Liver (tissue), 9 donors: ENCODE measurements around the gene EEF2K. TPM values are rescaled to one million over a fixed set of nuclear protein-coding genes. Genes with fewer than 3 reads are reported as not detected.
A peak's percentile ranks its signal among the peaks of the same experiment; 100 is the strongest.

Experiments
- DNase-seq: peaks from one replicate; pipeline ENCODE4 v3.0.0-alpha.2; 2017; ENCODE audit warnings: low spot score
- H3K27ac ChIP-seq, 2 donors: one replicate each; pipeline ENCODE4 v1.7.0; 2013; ENCODE audit warnings: inconsistent platforms in 2 of 2, low read length in 2 of 2, control low read depth in 1 of 2, low read depth in 1 of 2, mild to moderate bottlenecking in 1 of 2
- H3K27me3 ChIP-seq, 4 donors: one replicate each; pipeline versions ENCODE4 v1.6.1 to v1.7.0; 2013; ENCODE audit warnings: low read length in 3 of 4, inconsistent platforms in 1 of 4, mild to moderate bottlenecking in 1 of 4, moderate library complexity in 1 of 4; ENCODE audit not compliant: control insufficient read depth in 4 of 4, insufficient read depth in 4 of 4
- H3K36me3 ChIP-seq, 4 donors: one replicate each; pipeline versions ENCODE4 v1.6.1 to v1.7.0; 2013; ENCODE audit warnings: low read length in 3 of 4, mild to moderate bottlenecking in 3 of 4, low read depth in 1 of 4, moderate library complexity in 1 of 4; ENCODE audit not compliant: control insufficient read depth in 4 of 4, insufficient read depth in 3 of 4
- H3K4me1 ChIP-seq, 4 donors: one replicate each; pipeline versions ENCODE4 v1.6.1 to v1.7.0; 2013; ENCODE audit warnings: low read length in 3 of 4, mild to moderate bottlenecking in 3 of 4, moderate library complexity in 1 of 4; ENCODE audit not compliant: control insufficient read depth in 4 of 4, insufficient read depth in 4 of 4
- H3K4me3 ChIP-seq, 3 donors: one replicate each; pipeline versions ENCODE4 v1.6.1 to v1.7.0; 2013; ENCODE audit warnings: low read length in 3 of 3, control low read depth in 1 of 3, low read depth in 1 of 3, mild to moderate bottlenecking in 1 of 3
- H3K9ac ChIP-seq, 2 donors: one replicate each; pipeline ENCODE4 v1.7.0; 2013; ENCODE audit warnings: low read length in 2 of 2, mild to moderate bottlenecking in 2 of 2, moderate library complexity in 2 of 2, control low read depth in 1 of 2, low read depth in 1 of 2
- H3K9me3 ChIP-seq, 4 donors: one replicate each; pipeline versions ENCODE4 v1.6.1 to v1.7.0; 2013; ENCODE audit warnings: low read length in 3 of 4; ENCODE audit not compliant: control insufficient read depth in 4 of 4
- ATF3 ChIP-seq: IDR thresholded peaks from 2 replicates; pipeline ENCODE4 v1.6.1; 2016; ENCODE audit warnings: antibody characterized with exemption
- CTCF ChIP-seq: fragments of 150-350 bp; IDR thresholded peaks from 2 replicates; pipeline ENCODE4 v1.5.1; 2017; ENCODE audit warnings: improper control_type of control experiment, low read depth, low read length; ENCODE audit not compliant: missing input control
- EGR1 ChIP-seq, 2 donors: IDR thresholded peaks; 2 replicates each; pipeline ENCODE4 v1.6.1; 2016 to 2018; ENCODE audit warnings: antibody characterized with exemption in 2 of 2, low read depth in 2 of 2
- FOXA1 ChIP-seq: IDR thresholded peaks from 2 replicates; pipeline ENCODE4 v1.6.1; 2016; ENCODE audit warnings: antibody characterized with exemption
- GABPA ChIP-seq, 2 donors: IDR thresholded peaks in 1 of 2; conservative IDR thresholded peaks in 1 of 2; 2 replicates each; pipeline ENCODE4 v1.6.1; 2016; ENCODE audit warnings: antibody characterized with exemption in 2 of 2, mild to moderate bottlenecking in 1 of 2, moderate library complexity in 1 of 2
- HNF4A ChIP-seq, 2 donors: conservative IDR thresholded peaks; 2 replicates each; pipeline ENCODE4 v1.6.1; 2016; ENCODE audit warnings: antibody characterized with exemption in 2 of 2, mild to moderate bottlenecking in 2 of 2
- HNF4G ChIP-seq: IDR thresholded peaks from 2 replicates; pipeline ENCODE4 v1.6.1; 2016; ENCODE audit warnings: antibody characterized with exemption
- JUND ChIP-seq, 2 donors: IDR thresholded peaks; 2 replicates each; pipeline ENCODE4 v1.6.1; 2016; ENCODE audit warnings: antibody characterized with exemption in 2 of 2
- MAX ChIP-seq: IDR thresholded peaks from 2 replicates; pipeline ENCODE4 v1.6.1; 2016; ENCODE audit warnings: antibody characterized with exemption
- NR2F2 ChIP-seq: IDR thresholded peaks from 2 replicates; pipeline ENCODE4 v1.6.1; 2016; ENCODE audit warnings: antibody characterized with exemption
- RAD21 ChIP-seq, 2 donors: IDR thresholded peaks; 2 replicates each; pipeline ENCODE4 v1.6.1; 2016; ENCODE audit warnings: antibody characterized with exemption in 2 of 2, mild to moderate bottlenecking in 2 of 2
- REST ChIP-seq: IDR thresholded peaks from 2 replicates; pipeline ENCODE4 v1.6.1; 2016; ENCODE audit warnings: antibody characterized with exemption, mild to moderate bottlenecking
- RXRA ChIP-seq, 2 donors: IDR thresholded peaks; 2 replicates each; pipeline ENCODE4 v1.6.1; 2017 to 2018; ENCODE audit warnings: antibody characterized with exemption in 2 of 2, mild to moderate bottlenecking in 1 of 2
- SP1 ChIP-seq: IDR thresholded peaks from 2 replicates; pipeline ENCODE4 v1.6.1; 2018; ENCODE audit warnings: antibody characterized with exemption, mild to moderate bottlenecking
- TAF1 ChIP-seq: conservative IDR thresholded peaks from 2 replicates; pipeline ENCODE4 v1.6.1; 2016; ENCODE audit warnings: antibody characterized with exemption, mild to moderate bottlenecking
- YY1 ChIP-seq: IDR thresholded peaks from 2 replicates; pipeline ENCODE4 v1.6.1; 2016; ENCODE audit warnings: antibody characterized with exemption, mild to moderate bottlenecking
- ZBTB33 ChIP-seq: IDR thresholded peaks from 2 replicates; pipeline ENCODE4 v1.6.1; 2016; ENCODE audit warnings: antibody characterized with exemption
- WGBS: extraction: QIAGEN DNeasy Blood & Tissue Kit; methylation state at CpG from one replicate; pipeline ENCODE4 v1.1.7; 2013; 5-methylcytosine and 5-hydroxymethylcytosine counted together
- polyA plus RNA-seq, 2 donors: library from polyadenylated mRNA; stranded (reverse) in 1 of 2; unstranded in 1 of 2; fragments of 200-250 nt in 1 of 2; fragments of >200 nt in 1 of 2; fragmentation: Nextera tagmentation in 1 of 2; extraction: Ambion mirVana in 1 of 2; gene quantifications; one replicate each; pipeline versions ENCODE4 v1.2.1 to v1.2.3, GENCODE V29; 2013 to 2015
- total RNA-seq, 2 donors: library from RNA; depleted of rRNA; stranded (reverse); fragments of >200 nt; gene quantifications; one replicate each; pipeline ENCODE4 v1.2.3, GENCODE V29; 2014
- donor health status: healthy.
- donor health status: healthy.
- donor health status: healthy.
- donor health status: healthy.
- donor health status: healthy.

The EEF2K gene
- total and polyA plus RNA-seq, 4 donors: 3.2 to 14.3 (median 8.0) TPM

GRCh38 chr16:22162656-22163009 lies 43.4 kb upstream of the EEF2K start:
- peak overlapping the region in 1 of 3 donors; percentile 12 for H3K4me3 ChIP-seq

GRCh38 chr16:22163806-22164205 lies 42.3 kb upstream of the EEF2K start:
- WGBS: 72% methylated on average over 6 of the region's 6 CpGs
- H3K9ac ChIP-seq: no peak overlapping the region
- no peak overlapping the region for H3K4me3 ChIP-seq
- peaks cover 0 to 4% (median 1%) of the 10 kb centered on the region in 4 donors for H3K4me1 ChIP-seq
- H3K36me3 ChIP-seq: no peaks in the 10 kb centered on the region
- no peaks in the 10 kb centered on the region for H3K27me3 ChIP-seq
- DNase-seq: no peak
- TF ChIP-seq JUND (IDR thresholded peaks at IDR 0.05): no peak
- no peak for TF ChIP-seq HNF4G
- no peak for TF ChIP-seq MAX
- TF ChIP-seq CTCF: no peak
- TF ChIP-seq ZBTB33: no peak
- no peak for TF ChIP-seq TAF1
- no peak for TF ChIP-seq NR2F2
- no peak for TF ChIP-seq YY1
- no peak for TF ChIP-seq RXRA (IDR thresholded peaks at IDR 0.05)
- peaks cover 0 to 3% (median 2%) of the 10 kb centered on the region in 4 donors for H3K9me3 ChIP-seq
- no peak overlapping the region for H3K27ac ChIP-seq

More at GRCh38 chr16:22162656-22163009, 43.4 kb upstream of the EEF2K start:
- no peak overlapping the region for H3K9ac ChIP-seq
- H3K36me3 ChIP-seq: no peaks in the 10 kb centered on the region
- no peak for DNase-seq
- 39% methylated on average over 14 of the region's 14 CpGs for WGBS
- no peak overlapping the region for H3K27ac ChIP-seq
- peaks cover 0 to 3% (median 2%) of the 10 kb centered on the region in 4 donors for H3K9me3 ChIP-seq
- TF ChIP-seq REST (no peak), NR2F2 (no peak), JUND (IDR thresholded peaks at IDR 0.05) (no peak), GABPA (IDR thresholded peaks at IDR 0.05 in 1 of 2, conservative IDR thresholded peaks at IDR 0.05 in 1 of 2) (no peak), EGR1 (IDR thresholded peaks at IDR 0.05; ENCODE audit: low read depth in 2 of 2) (no peak), ATF3 (no peak), ZBTB33 (no peak), TAF1 (no peak), RAD21 (IDR thresholded peaks at IDR 0.05) (no peak), HNF4A (conservative IDR thresholded peaks at IDR 0.05) (no peak), RXRA (IDR thresholded peaks at IDR 0.05) (no peak), SP1 (no peak), YY1 (no peak), MAX (no peak), FOXA1 (no peak)
- peaks cover 0 to 4% (median 1%) of the 10 kb centered on the region in 4 donors for H3K4me1 ChIP-seq
- H3K27me3 ChIP-seq: no peaks in the 10 kb centered on the region
